KBM-7 (cell line): ENCODE measurements around the gene HINT1.
A peak's percentile ranks its signal among the peaks of the same experiment; 100 is the strongest.

ENCODE experiments used
- DNase-seq: peaks from one replicate; pipeline ENCODE4 v3.0.0-alpha.2; 2015
- in situ Hi-C: fragments of 300-500 bp; cut with MboI; formaldehyde crosslinking; loops from 2 replicates; pipeline ENCODE4 v1.14.3; 2020; ENCODE audit warnings: low sequenced_read_pairs, low pct_unique_long_range_greater_than_20kb, mixed read lengths

Gene HINT1

GRCh38 chr5:131182839-131183238 is 17.8 kb upstream of the HINT1 start:
- in situ Hi-C loops, result no loop called here
- DNase-seq, result no peak

GRCh38 chr5:131180407-131180806 is 15.4 kb upstream of the HINT1 start:
- in situ Hi-C loops, result no loop called here
- DNase-seq, result no peak

DNA sequence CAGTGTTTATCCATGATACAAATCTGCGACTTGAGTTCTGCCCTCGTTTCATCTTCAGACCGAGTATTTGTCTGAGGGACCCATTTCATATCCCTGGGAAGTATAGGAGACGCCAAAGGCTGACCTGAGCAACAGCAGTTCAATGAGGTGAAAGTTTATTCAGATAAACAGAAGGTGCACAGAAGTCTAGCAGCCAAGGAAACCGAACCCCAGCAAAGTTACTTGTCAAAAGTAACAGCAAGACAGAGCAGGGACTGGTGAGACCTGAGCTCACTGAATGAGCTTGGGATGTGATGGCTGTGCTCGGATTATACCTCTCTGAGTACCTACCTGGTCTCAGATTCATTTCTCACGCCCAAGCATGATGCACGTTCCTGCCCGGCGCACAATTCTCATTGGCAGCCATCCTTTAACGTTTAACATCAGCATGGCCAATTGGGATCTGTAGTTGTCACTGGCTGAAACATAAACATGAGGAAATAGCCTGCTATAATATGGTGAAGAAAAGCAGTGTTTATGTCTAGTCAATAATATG is 6.3 kb upstream of the HINT1 start:
- in situ Hi-C loops, result loop anchor here (25.0 kb wide), 1 partner anchor 216 kb away; no protein-coding TSS in a partner anchor

GRCh38 chr5:131170540-131171275 is 5.7 kb upstream of the HINT1 start, which contains the start of gene LYRM7:
TSS of gene LYRM7 (plus strand) at chr5:131170944. CDS start at chr5:131171021, 77 bp downstream.
- peak; percentile 99 for DNase-seq
- in situ Hi-C loops, result loop anchor here (25.0 kb wide), 1 partner anchor 217 kb away; no protein-coding TSS in a partner anchor

More for the DNA sequence above, 6.3 kb upstream of the HINT1 start:
- no peak for DNase-seq

- in situ Hi-C loops, result loop anchor here (25.0 kb wide), 1 partner anchor 217 kb away; no protein-coding TSS in a partner anchor
- no peak for DNase-seq
Observed at GRCh38 chr5:131169810-131170539, 4.9 kb upstream of the HINT1 start.

DNA sequence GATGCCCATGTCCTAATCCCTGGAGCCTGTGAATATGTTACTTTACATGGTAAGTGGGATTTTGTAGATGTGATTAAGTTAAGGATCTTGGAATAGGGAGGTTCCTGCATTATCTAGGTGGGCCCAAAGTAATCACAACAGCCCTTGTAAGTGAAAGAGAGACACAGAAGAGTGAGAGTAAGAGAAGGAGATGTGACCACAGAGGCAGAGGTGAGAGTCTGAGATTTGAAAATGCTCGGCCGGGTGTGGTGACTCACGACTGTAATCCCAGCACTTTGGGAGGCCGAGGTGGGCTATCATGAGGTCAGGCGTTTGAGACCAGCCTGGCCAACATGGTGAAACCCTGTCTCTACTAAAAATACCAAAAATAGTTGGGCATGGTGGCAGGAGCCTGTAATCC is 2.6 kb upstream of the HINT1 start:
- in situ Hi-C loops, result loop anchor here (25.0 kb wide), 1 partner anchor 220 kb away; no protein-coding TSS in a partner anchor
- DNase-seq, result no peak

- DNase-seq, result peak; percentile 76
- in situ Hi-C loops, result loop anchor here (25.0 kb wide), 1 partner anchor 223 kb away; no protein-coding TSS in a partner anchor
Observed at GRCh38 chr5:131164191-131165118, 601 bp downstream of the HINT1 start.

- in situ Hi-C loops, result loop anchor here (25.0 kb wide), 1 partner anchor 224 kb away; no protein-coding TSS in a partner anchor
Observed at GRCh38 chr5:131163276-131164119, 1.6 kb downstream of the HINT1 start.

DNA sequence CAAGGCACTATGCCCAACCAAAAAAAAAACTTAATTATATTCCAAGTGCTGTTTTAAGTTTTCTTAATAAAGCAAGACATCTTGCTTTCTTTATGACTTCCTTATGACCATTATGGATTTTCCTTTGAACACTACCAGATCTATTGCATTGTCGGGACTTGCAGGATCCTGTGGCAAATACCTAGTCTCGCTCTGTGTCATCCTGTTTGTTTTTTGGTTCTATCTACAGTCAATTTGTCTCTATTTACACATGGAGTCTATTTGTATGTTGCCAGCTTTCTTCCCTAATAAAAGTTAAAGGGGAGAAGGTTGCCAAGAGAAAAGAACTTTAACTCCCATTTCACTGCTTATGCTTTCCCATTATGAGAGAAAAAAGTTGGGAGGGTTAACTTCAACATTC is 4.9 kb downstream of the HINT1 start:
- no peak for DNase-seq
- in situ Hi-C loops, result loop anchor here (25.0 kb wide), 1 partner anchor 227 kb away; no protein-coding TSS in a partner anchor

More at GRCh38 chr5:131163276-131164119, 1.6 kb downstream of the HINT1 start:
- peak; percentile 67 for DNase-seq

DNA sequence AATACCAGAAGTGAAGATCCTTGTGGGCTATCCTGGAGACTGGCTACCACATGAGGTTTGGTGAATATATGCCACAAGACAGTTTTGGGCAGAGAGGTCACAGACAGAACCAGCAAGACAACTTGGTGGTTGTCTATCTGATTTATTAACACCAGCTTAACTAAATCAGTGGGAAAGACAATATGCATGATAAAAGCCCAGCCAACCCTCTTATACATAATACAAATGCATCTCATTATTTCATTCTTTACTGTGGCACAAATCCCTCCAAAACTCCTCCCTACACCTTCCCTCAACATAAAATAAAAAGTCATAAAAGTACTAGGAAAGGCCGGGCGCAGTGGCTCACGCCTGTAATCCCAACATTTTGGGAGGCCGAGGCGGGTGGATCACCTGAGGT is 8.1 kb downstream of the HINT1 start:
- in situ Hi-C loops, result loop anchor here (25.0 kb wide), 1 partner anchor 230 kb away; no protein-coding TSS in a partner anchor
- DNase-seq, result no peak

GRCh38 chr5:131156385-131156784 is 8.7 kb downstream of the HINT1 start:
- in situ Hi-C loops, result loop anchor here (25.0 kb wide), 1 partner anchor 231 kb away; no protein-coding TSS in a partner anchor
- no peak for DNase-seq

DNA sequence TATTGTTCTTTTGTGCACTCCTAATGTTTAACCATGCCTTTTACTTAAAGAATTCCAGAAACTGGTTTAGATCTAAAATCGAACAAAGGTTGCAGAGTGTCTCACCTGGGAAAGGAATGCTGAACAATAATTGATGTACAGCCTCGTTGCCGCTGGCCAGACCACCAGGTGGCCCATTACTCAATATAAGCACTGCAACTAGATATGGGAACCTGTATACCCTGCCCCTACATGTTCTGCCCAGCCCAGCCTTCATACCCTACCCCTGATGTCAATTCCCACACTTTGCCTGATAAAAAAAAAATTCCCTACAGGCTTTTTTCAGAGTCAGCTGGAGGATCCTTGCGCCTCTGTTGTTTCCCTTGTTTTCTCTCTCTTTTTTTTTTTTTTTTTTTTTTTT is 13.8 kb downstream of the HINT1 start:
- in situ Hi-C loops, result loop anchor here (25.0 kb wide), 1 partner anchor 236 kb away; no protein-coding TSS in a partner anchor
- no peak for DNase-seq

DNA sequence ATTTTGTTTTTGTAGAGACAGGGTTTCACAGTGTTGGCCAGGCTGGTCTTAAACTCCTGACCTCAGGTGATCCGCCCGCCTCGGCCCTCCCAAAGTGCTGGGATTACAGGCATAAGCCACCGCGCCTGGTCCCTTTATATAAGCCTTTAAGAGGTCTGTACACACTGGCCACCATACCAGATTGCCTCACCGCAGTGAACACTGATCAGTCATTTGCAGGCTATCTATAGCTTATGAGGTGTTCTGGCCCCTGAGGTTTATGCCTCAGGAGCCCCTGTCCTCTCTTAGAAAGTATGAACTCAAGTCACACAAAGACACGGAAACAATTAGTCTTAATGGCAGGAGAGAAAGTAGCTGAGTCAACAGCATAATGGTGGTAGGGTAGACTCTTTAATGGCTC is 14.6 kb downstream of the HINT1 start:
- no peak for DNase-seq
- in situ Hi-C loops, result loop anchor here (25.0 kb wide), 1 partner anchor 237 kb away; no protein-coding TSS in a partner anchor

DNA sequence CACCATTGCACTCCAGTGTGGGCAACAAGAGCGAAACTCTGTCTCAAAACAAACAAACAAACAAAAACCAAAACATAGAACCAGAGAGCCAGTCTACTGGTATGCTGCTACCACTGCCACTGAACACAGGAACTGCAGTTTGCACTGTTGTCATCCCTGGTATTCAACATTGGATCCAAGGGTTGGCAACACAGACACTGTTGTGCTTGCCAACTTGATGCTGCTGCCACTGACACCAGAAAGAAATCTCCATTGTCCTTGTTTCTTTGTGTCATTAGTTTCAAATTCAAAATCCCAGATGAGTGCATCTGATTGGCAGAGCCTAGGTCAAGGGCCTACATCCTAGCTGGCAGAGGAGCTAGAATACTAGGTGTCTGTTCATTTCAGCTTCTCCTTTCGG is 16.2 kb downstream of the HINT1 start:
- in situ Hi-C loops, result no loop called here
- DNase-seq, result no peak

- in situ Hi-C loops, result no loop called here
- DNase-seq, result no peak
Observed at GRCh38 chr5:131147258-131147657, 17.8 kb downstream of the HINT1 start.

DNA sequence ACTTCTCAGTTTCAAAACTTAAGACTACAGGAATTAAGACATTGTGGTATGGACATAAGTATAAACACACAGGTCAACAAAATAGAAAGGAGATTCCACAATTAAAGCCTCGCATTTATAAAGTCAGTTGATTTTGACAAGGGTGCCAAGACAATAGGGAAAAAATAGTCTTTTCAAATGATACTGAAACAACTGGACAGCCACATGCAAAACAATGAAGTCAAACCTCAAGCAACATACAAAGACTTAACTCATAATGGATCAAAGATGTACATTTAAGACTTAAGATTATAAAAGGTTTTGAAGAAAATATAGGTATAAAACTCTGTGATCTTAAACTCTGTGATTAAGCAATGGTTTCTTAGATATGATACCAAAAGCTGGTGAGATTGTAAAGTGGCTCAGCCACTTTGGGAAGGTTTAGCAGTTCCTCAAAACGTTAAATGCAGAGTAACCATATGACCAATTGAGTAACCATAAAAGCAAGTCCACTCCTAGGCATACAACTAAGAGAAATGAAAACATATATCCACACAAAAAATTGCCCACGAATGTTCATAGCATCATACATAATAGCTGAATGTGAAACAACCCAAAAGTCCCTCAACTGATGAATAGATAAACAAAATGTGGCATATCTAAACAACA is 22.0 kb downstream of the HINT1 start:
- in situ Hi-C loops, result no loop called here
- no peak for DNase-seq

DNA sequence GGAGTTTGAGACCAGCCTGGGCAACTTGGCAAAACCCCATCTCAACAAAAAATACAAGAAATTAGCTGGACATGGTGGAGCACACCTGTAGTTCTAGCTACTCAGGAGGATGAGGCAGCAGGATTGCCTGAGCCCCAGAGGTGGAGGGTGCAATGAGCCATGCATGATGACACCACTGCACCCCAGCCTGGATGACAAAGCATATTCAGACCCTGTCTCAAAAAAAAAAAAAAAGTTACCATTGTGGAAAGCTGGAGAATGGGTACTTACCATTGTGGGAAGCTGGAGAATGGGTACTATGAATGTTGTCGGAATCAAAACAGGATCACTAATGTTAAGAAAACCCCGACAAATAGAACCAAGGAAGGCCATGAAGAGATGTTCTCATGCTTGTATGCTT is 25.7 kb downstream of the HINT1 start:
- in situ Hi-C loops, result no loop called here
- no peak for DNase-seq
